CD14-positive monocyte (primary cell): ENCODE results near the gene HEBP1. TPM values are rescaled to one million over a fixed set of nuclear protein-coding genes. Genes with fewer than 3 reads are reported as not detected.
A peak's percentile ranks its signal among the peaks of the same experiment; 100 is the strongest.

Experiments used
- DNase-seq, 3 donors: peaks; one replicate each; pipeline ENCODE4 v3.0.0-alpha.2; 2011 to 2022
- H2AFZ ChIP-seq: 2 replicates; pipeline ENCODE4 v1.6.0; 2012; ENCODE audit warnings: mild to moderate bottlenecking, low read depth, low read length, inconsistent platforms; ENCODE audit not compliant: insufficient read depth, poor library complexity, severe bottlenecking
- H3K27ac ChIP-seq, 2 donors: 1 replicate in 1 of 2; 2 replicates in 1 of 2; pipeline ENCODE4 v1.5.1; 2012 to 2013; ENCODE audit warnings: low read length in 2 of 2, control low read depth in 1 of 2, inconsistent platforms in 1 of 2, low read depth in 1 of 2, mild to moderate bottlenecking in 1 of 2
- H3K27me3 ChIP-seq, 2 donors: one replicate each; pipeline versions ENCODE4 v1.6.0 to v1.6.1; 2011 to 2013; ENCODE audit warnings: low read length in 2 of 2; ENCODE audit not compliant: control insufficient read depth in 2 of 2, insufficient read depth in 2 of 2
- H3K36me3 ChIP-seq, 2 donors: replicated peaks in 1 of 2; 1 replicate in 1 of 2; 2 replicates in 1 of 2; pipeline versions ENCODE4 v1.5.1 to v1.6.1; 2012 to 2013; ENCODE audit warnings: low read length in 2 of 2, control low read depth in 1 of 2, inconsistent platforms in 1 of 2, mild to moderate bottlenecking in 1 of 2; ENCODE audit not compliant: insufficient read depth in 2 of 2, control insufficient read depth in 1 of 2
- H3K4me1 ChIP-seq, 2 donors: 1 replicate in 1 of 2; 2 replicates in 1 of 2; pipeline versions ENCODE4 v1.5.1 to v1.6.1; 2012 to 2013; ENCODE audit warnings: low read length in 2 of 2, control low read depth in 1 of 2, inconsistent platforms in 1 of 2, mild to moderate bottlenecking in 1 of 2, moderate library complexity in 1 of 2; ENCODE audit not compliant: insufficient read depth in 2 of 2, control insufficient read depth in 1 of 2
- H3K4me2 ChIP-seq: replicated peaks from 2 replicates; pipeline ENCODE3; 2012; ENCODE audit warnings: low read length, moderate library complexity, mild to moderate bottlenecking; ENCODE audit not compliant: poor library complexity, severe bottlenecking; ENCODE audit errors: extremely low read depth
- H3K4me3 ChIP-seq, 3 experiments: fragments of 200-600 bp in 1 of 3; sonication (generic) in 1 of 3; replicated peaks in 1 of 3; 1 replicate in 2 of 3; 2 replicates in 1 of 3; pipeline ENCODE4 v1.5.1; 2011 to 2013; ENCODE audit warnings: low read length in 3 of 3, mild to moderate bottlenecking in 3 of 3, control low read depth in 2 of 3, low read depth in 2 of 3, inconsistent platforms in 1 of 3, moderate library complexity in 1 of 3
- H3K79me2 ChIP-seq: 2 replicates; pipeline ENCODE4 v1.6.0; 2012; ENCODE audit warnings: mild to moderate bottlenecking, control low read depth, inconsistent platforms, low read length, moderate library complexity; ENCODE audit not compliant: insufficient read depth
- H3K9ac ChIP-seq: 2 replicates; pipeline ENCODE4 v1.6.0; 2017; ENCODE audit warnings: low read length, mild to moderate bottlenecking; ENCODE audit not compliant: insufficient read depth, poor library complexity, severe bottlenecking
- H3K9me3 ChIP-seq, 2 donors: replicated peaks in 1 of 2; 1 replicate in 1 of 2; 2 replicates in 1 of 2; pipeline versions ENCODE4 v1.5.1 to v1.6.1; 2012 to 2013; ENCODE audit warnings: low read length in 2 of 2, control low read depth in 1 of 2; ENCODE audit not compliant: control insufficient read depth in 1 of 2, insufficient read depth in 1 of 2
- H4K20me1 ChIP-seq: 2 replicates; pipeline ENCODE4 v1.6.0; 2012; ENCODE audit warnings: mild to moderate bottlenecking, low read length, control low read depth, moderate library complexity; ENCODE audit not compliant: insufficient read depth
- H3K27ac Mint-ChIP-seq, 7 donors: one replicate each; pipeline ENCODE4 v1.8.0; 2020; ENCODE audit warnings: mild to moderate bottlenecking in 7 of 7, mixed read lengths in 7 of 7, moderate library complexity in 6 of 7, inconsistent platforms in 2 of 7
- H3K27me3 Mint-ChIP-seq, 3 donors: one replicate each; pipeline ENCODE4 v1.8.0; 2021 to 2022; ENCODE audit warnings: low read depth in 3 of 3, mild to moderate bottlenecking in 3 of 3, mixed read lengths in 3 of 3, moderate library complexity in 3 of 3, inconsistent platforms in 1 of 3
- H3K36me3 Mint-ChIP-seq, 2 donors: one replicate each; pipeline ENCODE4 v1.8.0; 2020; ENCODE audit warnings: mixed read lengths in 2 of 2, inconsistent platforms in 1 of 2, mild to moderate bottlenecking in 1 of 2
- H3K4me1 Mint-ChIP-seq: one replicate; pipeline ENCODE4 v1.8.0; 2020; ENCODE audit warnings: mild to moderate bottlenecking, mixed read lengths
- H3K4me3 Mint-ChIP-seq, 2 donors: one replicate each; pipeline ENCODE4 v1.8.0; 2020; ENCODE audit warnings: mild to moderate bottlenecking in 2 of 2, mixed read lengths in 2 of 2, moderate library complexity in 1 of 2
- H3K9me3 Mint-ChIP-seq, 7 donors: one replicate each; pipeline ENCODE4 v1.8.0; 2020 to 2022; ENCODE audit warnings: mixed read lengths in 7 of 7, mild to moderate bottlenecking in 6 of 7, moderate library complexity in 6 of 7, inconsistent platforms in 2 of 7
- CTCF ChIP-seq: fragments of 200-600 bp; IDR thresholded peaks from one replicate; pipeline ENCODE4 v1.8.0; 2022; ENCODE audit warnings: antibody characterized with exemption, mild to moderate bottlenecking
- WGBS: methylation state at CpG from one replicate; pipeline ENCODE4 v1.1.5; 2013; ENCODE audit warnings: missing lambda C conversion rate; ENCODE audit not compliant: insufficient coverage; 5-methylcytosine and 5-hydroxymethylcytosine counted together
- intact Hi-C, 2 donors: fragments of 100-400 bp; cut with micrococcal nuclease; formaldehyde crosslinking; loops; one replicate each; pipeline versions ENCODE4 v1.15.0 to v1.15.1; 2023
- polyA plus RNA-seq, 3 donors: library from polyadenylated mRNA; depleted of rRNA in 1 of 3; unstranded in 2 of 3; stranded (reverse) in 1 of 3; fragments of 300-500 nt in 2 of 3; fragments of >200 nt in 1 of 3; fragmentation: Illumina TruSeq in 2 of 3; gene quantifications; 1 replicate in 2 of 3; 2 replicates in 1 of 3; pipeline ENCODE4 v1.2.3, GENCODE V29; 2012 to 2021

The HEBP1 gene
- polyA plus RNA-seq, 3 donors, result 33.4 to 89.3 (median 71.3) TPM

GRCh38 chr12:12990700-12991468 is 9.2 kb downstream of the HEBP1 start:
- Histone ChIP-seq H3K79me2 (peaks cover 32% of the 10 kb centered on the region), H3K36me3 (peaks cover 31 to 35% of the 10 kb centered on the region in 2 donors), H3K27me3 (no peaks in the 10 kb centered on the region), H3K4me3 (no peak overlapping the region), H3K9me3 (no peaks in the 10 kb centered on the region), H2AFZ (no peak overlapping the region), H3K4me1 (peaks cover 26 to 30% of the 10 kb centered on the region in 2 donors), H4K20me1 (no peaks in the 10 kb centered on the region), H3K4me2 (no peak overlapping the region), H3K9ac (no peak overlapping the region), H3K27ac (peak overlapping the region in 1 of 2 donors; percentile 91)
- peaks cover 39% of the 10 kb centered on the region for H3K4me1 Mint-ChIP-seq
- 97% methylated on average over 3 of the region's 7 CpGs for WGBS
- peaks cover 0 to 1% (median 0%) of the 10 kb centered on the region in 3 donors for H3K27me3 Mint-ChIP-seq
- H3K4me3 Mint-ChIP-seq, result no peak overlapping the region
- no peaks in the 10 kb centered on the region for H3K9me3 Mint-ChIP-seq
- H3K27ac Mint-ChIP-seq, result peak overlapping the region in 6 of 7 donors; percentile 97 to 98 (median 98)
- no peak for TF ChIP-seq CTCF
- intact Hi-C loops, result loop anchor here in 1 of 2 donors (5.0 kb wide), 1 partner anchor 111 kb away; the partner anchor contains the start of gene GSG1
- H3K36me3 Mint-ChIP-seq, result peaks cover 30 to 34% of the 10 kb centered on the region in 2 donors
- DNase-seq, result no peak

- H3K4me1 ChIP-seq, result peaks cover 14 to 16% of the 10 kb centered on the region in 2 donors
- no peak for TF ChIP-seq CTCF
- intact Hi-C loops, result loop anchor here in 1 of 2 donors (5.0 to 10.0 kb wide), 2 partner anchors 73 to 225 kb away; no protein-coding TSS in a partner anchor
- peaks cover 44 to 65% of the 10 kb centered on the region in 2 donors for H3K36me3 ChIP-seq
- no peak for DNase-seq
- no peak overlapping the region for H3K27ac ChIP-seq
- no peaks in the 10 kb centered on the region for H4K20me1 ChIP-seq
- no peak overlapping the region for H3K4me2 ChIP-seq
- Mint-ChIP-seq H3K4me1 (peaks cover 18% of the 10 kb centered on the region), H3K9me3 (no peaks in the 10 kb centered on the region), H3K4me3 (no peak overlapping the region), H3K36me3 (peaks cover 52 to 64% of the 10 kb centered on the region in 2 donors), H3K27ac (peak overlapping the region in 2 of 7 donors; percentile 64 to 66), H3K27me3 (peaks cover 0 to 1% (median 0%) of the 10 kb centered on the region in 3 donors)
- no peak overlapping the region for H2AFZ ChIP-seq
- H3K9ac ChIP-seq, result no peak overlapping the region
- H3K9me3 ChIP-seq, result no peaks in the 10 kb centered on the region
- WGBS, result no CpG with 5 or more reads among the region's 5 CpGs
- no peak overlapping the region for H3K4me3 ChIP-seq
- no peaks in the 10 kb centered on the region for H3K27me3 ChIP-seq
- H3K79me2 ChIP-seq, result peaks cover 12% of the 10 kb centered on the region
These were observed 12.6 kb downstream of the HEBP1 start for GRCh38 chr12:12987421-12987820.
